22Rv1 (cell line): ENCODE measurements around the gene SLC36A3.

ENCODE experiments used
- ZFX ChIP-seq: fragments of 450-650 bp; IDR thresholded peaks from 2 replicates; pipeline ENCODE4 v1.6.1; 2017; ENCODE audit warnings: antibody characterized with exemption, borderline replicate concordance
- TF ChIP-seq, protein P1 (sequence below): fragments of 450-650 bp; IDR thresholded peaks from 2 replicates; pipeline ENCODE4 v1.5.1; 2017; ENCODE audit warnings: mild to moderate bottlenecking

- TF ChIP-seq, protein P1, sequence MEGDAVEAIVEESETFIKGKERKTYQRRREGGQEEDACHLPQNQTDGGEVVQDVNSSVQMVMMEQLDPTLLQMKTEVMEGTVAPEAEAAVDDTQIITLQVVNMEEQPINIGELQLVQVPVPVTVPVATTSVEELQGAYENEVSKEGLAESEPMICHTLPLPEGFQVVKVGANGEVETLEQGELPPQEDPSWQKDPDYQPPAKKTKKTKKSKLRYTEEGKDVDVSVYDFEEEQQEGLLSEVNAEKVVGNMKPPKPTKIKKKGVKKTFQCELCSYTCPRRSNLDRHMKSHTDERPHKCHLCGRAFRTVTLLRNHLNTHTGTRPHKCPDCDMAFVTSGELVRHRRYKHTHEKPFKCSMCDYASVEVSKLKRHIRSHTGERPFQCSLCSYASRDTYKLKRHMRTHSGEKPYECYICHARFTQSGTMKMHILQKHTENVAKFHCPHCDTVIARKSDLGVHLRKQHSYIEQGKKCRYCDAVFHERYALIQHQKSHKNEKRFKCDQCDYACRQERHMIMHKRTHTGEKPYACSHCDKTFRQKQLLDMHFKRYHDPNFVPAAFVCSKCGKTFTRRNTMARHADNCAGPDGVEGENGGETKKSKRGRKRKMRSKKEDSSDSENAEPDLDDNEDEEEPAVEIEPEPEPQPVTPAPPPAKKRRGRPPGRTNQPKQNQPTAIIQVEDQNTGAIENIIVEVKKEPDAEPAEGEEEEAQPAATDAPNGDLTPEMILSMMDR, result no peak
- TF ChIP-seq ZFX, result no peak
These were observed 17.9 kb downstream of the SLC36A3 start for GRCh38 chr5:151285683-151286082.
